NCI-H128 (cell line): ENCODE measurements around the gene NFKB1.
"Not testable (repeated sequence)": the region's sequence is repeated elsewhere in the genome, so short reads cannot be mapped to it uniquely, and the experiment has no call there.

Experiments used
- DNase-seq: peaks from one replicate; lab custom pipeline; 2025; ENCODE audit not compliant: unreplicated experiment; lab: John Stamatoyannopoulos, UW

NFKB1 gene

DNA sequence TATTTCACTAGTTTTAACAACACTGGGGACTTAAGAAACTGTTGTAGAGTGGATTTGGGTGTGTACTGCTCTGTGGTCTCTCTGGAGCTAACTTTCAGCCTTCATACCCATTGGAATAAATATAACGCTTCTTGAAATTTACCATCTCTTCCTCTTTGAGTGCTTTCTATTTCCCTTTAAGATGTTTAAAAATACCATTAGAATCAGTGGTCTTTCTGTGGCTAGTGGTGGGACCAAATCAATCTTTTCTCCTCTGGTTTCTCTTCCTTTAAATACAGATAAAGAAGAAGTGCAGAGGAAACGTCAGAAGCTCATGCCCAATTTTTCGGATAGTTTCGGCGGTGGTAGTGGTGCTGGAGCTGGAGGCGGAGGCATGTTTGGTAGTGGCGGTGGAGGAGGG is 92.0 kb downstream of the NFKB1 start:
- no peak for DNase-seq

DNA sequence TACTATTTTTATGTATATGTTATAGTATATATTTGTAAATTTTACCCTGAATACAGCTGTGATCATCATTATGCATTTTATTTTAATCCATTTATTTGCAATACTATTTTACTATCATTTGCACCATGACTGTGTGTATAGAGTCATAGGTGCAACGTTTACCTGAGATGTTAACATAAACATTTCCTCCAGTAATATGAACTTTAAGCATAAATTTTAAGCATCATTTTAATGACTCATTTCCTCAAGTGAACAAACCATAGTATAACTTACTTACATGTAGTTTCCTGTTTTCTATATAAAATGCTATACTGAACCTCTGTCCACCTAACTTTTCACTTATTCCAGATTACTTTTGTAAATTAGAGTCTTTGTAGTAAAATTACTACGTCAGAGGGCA is 92.8 kb downstream of the NFKB1 start:
- no peak for DNase-seq

DNA sequence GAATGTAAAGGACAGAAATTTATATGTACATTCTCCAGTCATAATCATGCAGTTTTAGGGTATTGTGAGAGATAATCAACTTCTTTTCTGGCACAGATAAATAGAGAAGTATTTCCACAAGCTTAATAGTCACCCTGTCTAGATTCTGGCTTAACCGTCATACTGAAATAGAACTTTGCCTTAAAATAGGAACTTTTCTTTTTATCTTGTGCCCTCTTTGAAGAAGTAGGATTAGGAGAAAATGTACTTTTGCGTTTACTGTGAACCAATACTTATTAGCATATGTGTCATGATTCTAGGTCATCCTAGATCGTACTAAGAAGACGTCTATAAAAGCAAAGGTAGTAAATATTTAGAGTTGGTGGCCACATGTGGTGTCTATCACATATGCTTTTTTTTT is 95.4 kb downstream of the NFKB1 start:
- DNase-seq, result no peak

DNA sequence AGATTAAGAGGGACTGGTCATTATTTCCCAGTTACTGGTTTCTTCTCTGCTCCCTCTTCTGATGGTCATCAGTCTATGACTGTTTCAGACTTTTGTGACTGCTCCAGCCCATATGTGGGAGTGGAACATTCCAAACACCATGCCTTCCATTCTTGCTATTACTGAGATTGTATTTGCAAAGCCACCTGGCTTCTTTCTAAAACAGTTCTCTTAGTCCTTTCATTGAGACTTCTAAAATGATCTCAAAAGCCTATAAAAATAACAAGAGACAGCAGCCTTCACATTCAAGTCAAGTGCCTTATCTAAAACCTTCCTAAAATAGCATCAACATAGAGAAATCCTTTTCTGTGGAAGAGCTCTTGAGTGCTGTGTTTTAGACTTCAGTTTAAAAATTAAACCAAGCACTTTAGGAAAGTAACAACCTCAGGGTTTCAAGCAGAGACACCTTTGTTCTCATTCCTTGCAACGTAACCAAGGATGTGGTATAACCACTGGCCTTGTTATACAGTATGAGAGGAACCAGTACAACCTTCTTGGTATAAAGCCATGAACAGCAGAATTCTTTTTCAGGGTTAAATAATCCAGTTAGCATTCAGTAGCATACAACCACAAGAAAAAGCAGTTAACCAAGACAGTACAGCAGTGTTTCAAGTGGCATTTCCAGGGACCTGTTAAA is 97.1 kb downstream of the NFKB1 start:
- no peak for DNase-seq

DNA sequence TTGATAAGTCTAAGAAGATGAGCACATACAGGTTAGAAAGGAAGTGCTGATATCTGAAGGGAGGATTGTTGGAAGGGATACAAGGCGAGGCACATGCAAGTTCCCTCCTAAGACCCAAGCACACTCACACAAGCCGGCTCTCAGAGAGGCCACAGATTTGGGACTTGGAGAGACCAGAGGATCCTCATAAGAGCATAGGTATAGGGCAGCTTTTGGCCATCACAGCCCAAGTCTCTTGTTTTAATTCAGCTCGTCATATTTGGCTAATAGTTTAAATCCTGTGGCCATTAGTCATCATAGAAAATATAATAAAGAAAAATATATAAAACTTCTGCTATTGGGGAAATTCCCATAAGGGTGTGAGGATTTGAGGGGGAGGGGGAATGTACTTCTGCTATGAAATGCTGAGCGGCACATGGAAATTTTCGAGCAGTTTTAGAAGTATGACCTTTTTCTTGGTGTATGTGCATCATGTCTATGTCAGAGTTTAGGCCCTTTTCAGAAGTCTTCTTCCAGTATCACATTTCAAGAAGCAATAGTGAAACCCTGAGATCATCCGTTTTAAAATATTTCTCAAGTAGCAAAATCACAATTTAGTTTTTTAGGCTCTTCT is 97.7 kb downstream of the NFKB1 start:
- DNase-seq, result no peak

DNA sequence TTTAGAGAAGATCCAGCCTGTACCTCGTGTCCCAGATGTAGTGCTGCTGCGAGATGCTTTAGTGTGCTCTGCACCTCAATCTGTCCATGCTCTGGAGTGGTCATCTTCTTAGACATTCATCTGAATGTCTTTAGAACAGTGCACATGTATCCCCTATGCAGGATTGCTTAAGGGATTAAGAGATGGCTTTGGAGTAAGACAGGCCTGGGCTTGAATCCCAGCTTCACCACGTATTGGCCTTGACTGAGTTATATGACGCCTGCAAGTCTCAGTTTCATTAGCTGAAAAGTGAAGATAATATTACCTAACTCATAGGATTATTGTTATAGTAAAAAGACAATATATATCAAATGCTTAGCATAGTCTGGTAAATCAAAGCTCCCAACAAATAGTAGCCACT is 98.3 kb downstream of the NFKB1 start:
- no peak for DNase-seq

DNA sequence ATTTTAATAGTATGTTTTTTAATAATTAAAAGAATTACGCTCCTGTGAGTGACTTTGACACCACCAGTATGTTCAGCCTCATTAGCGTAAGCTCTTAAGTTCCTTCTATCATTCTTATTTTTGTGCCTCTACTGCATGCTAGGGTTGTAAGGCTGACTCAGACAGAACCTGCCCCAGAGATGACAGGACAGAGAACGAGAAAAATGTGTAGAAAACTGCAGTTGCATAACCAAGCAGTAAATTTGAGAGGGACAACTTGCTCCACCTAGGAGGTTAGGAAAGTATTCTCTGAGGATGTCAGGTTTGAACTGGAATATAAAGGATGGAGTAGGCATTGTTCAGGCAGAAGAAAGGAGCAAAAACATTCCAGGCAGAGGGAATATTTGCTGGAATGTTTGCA is 98.7 kb downstream of the NFKB1 start:
- no peak for DNase-seq

DNA sequence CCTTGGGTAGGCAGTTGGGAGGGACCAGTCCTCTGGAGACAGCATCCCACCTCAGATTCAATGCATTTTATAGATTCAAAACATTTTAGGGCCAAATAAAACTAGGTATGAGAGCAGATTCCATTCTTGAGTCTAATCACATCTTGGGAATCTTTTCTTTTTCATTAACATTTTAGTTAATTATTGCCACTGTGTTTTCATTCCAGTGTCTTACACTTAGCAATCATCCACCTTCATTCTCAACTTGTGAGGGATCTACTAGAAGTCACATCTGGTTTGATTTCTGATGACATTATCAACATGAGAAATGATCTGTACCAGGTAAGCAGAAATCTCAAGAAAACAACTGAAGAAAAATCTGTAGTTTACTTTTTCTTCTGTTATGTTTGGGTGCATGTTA is 99.5 kb downstream of the NFKB1 start:
- no peak for DNase-seq

DNA sequence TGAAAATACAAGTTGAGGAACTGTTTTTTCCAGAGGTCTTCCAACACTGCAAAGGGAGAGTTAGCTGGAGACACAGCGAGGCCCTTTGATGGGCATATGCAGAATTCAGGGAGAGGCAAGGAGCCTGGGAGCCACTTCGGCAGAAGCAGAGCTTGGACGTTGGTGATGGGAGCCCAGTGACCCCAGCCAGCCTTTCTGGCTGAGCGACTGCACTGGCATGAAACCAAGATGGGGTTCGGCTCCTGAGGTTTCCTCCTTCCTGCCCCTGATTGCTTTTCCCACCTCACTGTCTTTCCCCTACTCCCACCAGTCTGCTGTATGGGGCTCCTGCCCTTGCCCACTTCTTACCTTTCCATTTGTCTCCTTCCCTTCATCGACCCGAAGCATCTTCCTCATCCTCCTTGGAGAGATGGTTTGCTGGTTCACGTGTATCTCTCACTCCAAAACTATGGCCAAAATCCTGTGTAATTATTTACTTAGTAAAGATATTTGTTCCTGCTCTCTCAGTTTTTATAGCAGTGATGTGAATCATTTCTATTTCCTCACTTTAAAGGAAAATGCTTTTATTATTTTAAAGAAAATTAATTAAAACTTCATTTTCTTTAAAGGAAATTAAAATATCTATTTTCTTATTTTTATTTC is 100.5 kb downstream of the NFKB1 start:
- DNase-seq, result no peak

DNA sequence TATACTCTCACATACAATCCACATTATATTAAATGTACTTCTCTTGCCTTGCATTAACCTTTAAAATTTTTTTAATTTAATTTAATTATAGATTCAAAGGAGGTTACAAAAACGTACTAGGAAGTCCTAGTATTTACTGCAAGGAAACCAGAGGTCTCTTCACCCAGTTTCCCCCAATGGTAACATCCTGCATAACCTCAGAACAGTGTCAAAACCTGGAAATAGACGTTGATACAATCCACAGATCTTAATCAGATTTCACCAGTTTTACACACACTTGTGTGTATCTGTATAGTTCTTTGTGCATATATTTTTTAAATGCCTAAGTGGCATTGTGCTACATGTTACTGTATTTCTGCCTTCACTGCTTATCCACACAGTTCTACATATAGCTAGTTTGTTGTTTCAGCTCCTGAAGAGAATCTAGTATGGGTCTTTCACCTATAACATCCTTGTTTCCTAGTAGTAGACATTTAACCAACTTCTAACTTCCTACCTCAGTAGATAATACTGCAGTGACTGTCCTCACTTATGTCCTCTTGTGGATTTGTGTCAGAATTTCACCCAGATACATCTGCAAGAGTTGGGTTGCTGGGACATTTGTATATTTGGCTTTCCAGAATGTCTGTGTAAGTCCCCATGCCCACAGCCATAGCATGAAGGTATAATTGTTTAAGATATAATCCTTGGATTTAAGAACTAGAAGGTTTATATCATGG is 103.2 kb downstream of the NFKB1 start:
- DNase-seq, result no peak

DNA sequence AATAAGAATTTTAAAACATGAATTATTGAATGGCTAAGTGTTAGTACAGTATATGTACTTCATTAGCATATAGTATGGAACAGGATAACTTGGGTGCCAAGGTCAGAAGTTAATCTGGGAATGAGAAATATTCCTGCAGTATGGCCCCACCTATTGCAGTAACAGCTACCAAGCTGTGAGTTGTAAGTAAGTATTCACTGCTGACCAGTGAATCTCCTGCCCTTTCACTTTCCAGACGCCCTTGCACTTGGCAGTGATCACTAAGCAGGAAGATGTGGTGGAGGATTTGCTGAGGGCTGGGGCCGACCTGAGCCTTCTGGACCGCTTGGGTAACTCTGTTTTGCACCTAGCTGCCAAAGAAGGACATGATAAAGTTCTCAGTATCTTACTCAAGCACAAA is 105.1 kb downstream of the NFKB1 start:
- DNase-seq, result no peak

DNA sequence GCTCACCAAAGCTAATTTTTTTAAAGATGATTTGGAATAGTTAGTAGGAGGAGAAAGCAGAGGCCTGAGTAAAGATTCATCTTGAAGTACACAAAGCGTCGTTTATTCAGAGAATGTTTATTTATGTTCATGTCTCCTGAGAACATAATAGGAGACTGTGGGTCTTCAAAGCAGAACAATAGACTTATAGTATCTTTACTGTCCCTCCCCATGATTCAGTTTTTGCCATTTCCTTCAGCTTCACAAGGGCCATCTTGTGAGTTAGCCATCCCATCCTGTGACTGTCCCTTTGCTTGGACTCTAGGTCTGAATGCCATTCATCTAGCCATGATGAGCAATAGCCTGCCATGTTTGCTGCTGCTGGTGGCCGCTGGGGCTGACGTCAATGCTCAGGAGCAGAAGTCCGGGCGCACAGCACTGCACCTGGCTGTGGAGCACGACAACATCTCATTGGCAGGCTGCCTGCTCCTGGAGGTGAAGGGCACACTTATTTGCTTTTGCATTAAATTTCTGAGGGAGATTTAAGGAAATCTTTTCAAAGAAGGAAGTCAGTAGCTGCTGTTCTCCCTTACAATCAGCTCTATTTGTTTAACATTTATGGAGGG is 105.8 kb downstream of the NFKB1 start:
- DNase-seq, result no peak

DNA sequence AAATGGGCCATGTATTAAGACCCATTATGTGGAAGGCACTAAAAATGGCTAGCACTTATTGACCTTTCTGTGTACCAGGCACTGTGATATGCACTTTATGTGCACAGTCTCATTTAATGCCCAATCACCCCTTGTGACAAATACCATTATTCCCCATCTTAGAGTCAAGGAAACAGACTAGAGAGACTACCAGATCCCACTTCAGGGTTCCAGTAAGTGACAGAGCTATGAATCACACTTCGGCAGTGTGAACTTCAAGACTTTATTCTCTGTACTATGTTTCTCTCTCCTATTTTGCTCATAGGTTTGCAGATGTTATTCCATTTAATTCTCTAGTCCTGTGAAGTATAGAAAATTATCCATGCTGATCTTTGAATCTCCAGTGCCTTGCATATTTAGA is 107.0 kb downstream of the NFKB1 start:
- no peak for DNase-seq

DNA sequence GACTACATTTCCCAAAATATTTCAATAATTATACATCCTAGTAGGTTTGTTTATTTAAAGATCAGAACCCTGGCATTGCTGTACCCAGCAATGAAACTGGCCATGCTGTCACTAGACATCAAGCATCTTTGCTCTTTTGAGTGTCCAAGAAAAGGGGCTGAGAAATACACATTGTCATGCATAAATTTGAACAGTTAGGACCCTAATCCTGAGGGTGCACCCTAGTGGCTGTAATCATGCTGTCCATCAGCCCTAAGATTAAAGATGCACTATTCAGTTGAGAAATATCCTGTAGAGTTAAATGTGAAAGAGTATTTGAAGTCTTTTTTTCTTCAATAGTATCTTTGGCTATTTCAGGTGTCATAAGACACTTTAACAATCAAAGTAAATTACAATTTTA is 108.8 kb downstream of the NFKB1 start:
- no peak for DNase-seq

DNA sequence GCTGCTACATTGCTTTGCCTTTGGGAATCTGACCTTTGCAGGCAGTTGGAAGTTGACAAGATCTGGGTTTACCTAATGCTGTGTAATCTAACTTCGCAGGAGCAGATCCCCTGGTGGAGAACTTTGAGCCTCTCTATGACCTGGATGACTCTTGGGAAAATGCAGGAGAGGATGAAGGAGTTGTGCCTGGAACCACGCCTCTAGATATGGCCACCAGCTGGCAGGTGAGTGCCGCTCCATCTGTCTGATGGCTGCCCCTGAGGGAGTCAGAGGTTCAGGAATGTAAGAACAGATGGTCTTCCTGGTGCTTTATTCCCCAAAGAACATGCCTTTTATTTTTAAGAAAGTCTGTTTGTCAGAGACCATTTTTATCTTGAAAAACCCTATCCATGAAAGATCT is 109.3 kb downstream of the NFKB1 start:
- DNase-seq, result no peak

DNA sequence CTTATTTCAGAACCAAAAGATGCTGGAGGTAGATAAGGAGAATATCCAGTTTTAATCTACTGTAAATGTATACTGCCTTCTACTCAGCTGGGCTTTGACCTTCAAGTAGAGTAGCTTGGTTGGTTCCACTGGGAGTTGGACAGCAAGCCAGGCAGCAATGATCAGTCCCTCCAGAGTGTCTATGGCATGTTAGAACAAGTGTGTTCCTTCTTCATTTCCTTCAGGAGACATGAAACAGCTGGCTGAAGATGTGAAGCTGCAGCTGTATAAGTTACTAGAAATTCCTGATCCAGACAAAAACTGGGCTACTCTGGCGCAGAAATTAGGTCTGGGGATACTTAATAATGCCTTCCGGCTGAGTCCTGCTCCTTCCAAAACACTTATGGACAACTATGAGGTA is 111.1 kb downstream of the NFKB1 start:
- no peak for DNase-seq

DNA sequence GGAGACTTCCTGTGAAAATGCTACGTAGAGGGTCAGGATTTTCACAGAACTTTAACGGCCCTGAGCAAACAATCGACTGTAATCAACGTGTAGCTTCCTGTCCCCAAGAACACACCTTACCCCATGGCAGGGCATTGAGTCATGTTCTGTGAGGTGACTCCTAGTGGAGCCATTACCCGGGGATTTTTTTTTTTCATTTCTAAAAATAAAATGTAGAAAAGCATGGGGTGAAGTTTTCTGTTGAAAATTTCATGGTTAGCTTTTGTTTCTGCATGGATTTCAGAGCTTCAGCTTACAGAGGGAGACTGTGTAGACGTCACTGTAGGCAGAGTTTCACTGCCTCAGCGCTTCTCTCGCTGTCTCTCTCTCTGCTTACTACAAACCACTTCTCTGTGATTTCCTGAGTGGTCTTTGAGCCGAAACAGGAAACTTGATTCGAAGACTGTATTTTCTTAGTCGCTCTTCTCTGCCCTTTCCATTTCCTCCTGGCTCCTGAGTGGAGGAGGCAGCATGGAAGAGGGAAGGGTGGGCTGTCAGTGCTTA is 111.7 kb downstream of the NFKB1 start:
- DNase-seq, result no peak

DNA sequence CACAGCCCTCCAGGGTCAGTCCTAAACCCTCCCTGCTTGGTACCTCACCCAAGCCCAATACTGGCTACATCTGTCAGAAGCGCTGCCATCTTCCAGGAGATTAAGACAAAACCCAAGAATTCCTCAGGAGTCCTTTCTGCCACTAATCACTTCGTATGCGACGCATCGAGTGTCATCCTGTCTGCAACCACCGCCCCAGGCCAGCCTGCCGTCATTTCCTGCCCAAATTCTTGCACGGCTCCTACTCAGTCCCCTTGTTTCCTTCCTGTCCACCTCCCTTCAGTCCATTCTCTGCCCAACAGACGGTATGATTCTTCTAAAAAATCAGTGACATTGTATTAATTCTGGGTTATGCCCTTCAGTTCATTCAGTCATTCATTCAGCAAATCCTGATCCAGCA is 113.6 kb downstream of the NFKB1 start:
- DNase-seq, result no peak

DNA sequence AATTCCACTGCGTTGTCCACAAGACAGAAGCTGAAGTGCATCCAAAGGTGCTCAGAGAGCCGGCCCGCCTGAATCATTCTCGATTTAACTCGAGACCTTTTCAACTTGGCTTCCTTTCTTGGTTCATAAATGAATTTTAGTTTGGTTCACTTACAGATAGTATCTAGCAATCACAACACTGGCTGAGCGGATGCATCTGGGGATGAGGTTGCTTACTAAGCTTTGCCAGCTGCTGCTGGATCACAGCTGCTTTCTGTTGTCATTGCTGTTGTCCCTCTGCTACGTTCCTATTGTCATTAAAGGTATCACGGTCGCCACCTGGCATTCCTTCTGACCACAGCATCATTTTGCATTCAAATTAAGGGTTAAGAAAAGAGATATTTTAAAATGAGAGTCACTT is 115.5 kb downstream of the NFKB1 start:
- no peak for DNase-seq

DNA sequence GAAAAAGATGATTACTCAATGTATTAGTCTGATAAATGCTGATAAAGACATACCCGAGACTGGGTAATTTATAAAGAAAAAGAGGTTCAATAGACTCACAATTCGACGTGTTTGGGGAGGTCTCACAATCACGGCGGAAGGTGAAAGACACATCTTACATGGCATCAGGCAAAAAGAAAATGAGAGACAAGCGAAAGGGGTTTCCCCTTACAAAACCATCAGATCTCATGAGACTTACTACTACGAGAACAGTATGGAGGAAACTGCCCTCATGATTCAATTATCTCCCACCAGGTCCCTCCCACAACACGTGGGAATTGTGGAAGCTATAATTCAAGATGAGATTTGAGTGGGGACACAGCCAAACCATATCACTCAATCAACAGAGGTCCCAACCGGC is 117.9 kb downstream of the NFKB1 start:
- DNase-seq, result not testable (repeated sequence)
